GM21447 (cell line): ENCODE results near the gene ASAP2.

Source experiments
- ATAC-seq: cut with Tn5 transposase; IDR thresholded peaks from one replicate; pipeline ENCODE4 v1.9.1; 2021; ENCODE audit not compliant: unreplicated experiment

The ASAP2 gene

DNA sequence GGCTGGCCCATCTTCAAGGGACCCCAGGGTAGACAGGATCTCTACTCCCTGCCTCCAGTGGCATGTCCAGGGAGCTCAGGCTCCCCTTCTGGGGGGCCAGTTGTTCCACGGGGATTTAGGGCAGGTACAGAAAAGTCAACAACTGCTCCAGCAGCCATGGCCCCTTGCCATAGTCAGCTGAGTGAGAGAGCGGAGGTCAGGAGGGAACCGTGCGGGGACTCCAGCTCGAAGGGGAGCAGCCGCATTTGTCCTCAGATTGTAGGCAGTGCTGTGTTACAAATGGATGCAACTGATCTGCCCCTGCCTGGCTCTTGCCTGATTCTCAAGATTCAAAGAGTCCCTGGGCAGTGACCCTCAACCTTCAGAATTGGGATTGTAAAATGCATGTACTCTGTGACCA lies 166.9 kb downstream of the ASAP2 start:
- no peak for ATAC-seq

DNA sequence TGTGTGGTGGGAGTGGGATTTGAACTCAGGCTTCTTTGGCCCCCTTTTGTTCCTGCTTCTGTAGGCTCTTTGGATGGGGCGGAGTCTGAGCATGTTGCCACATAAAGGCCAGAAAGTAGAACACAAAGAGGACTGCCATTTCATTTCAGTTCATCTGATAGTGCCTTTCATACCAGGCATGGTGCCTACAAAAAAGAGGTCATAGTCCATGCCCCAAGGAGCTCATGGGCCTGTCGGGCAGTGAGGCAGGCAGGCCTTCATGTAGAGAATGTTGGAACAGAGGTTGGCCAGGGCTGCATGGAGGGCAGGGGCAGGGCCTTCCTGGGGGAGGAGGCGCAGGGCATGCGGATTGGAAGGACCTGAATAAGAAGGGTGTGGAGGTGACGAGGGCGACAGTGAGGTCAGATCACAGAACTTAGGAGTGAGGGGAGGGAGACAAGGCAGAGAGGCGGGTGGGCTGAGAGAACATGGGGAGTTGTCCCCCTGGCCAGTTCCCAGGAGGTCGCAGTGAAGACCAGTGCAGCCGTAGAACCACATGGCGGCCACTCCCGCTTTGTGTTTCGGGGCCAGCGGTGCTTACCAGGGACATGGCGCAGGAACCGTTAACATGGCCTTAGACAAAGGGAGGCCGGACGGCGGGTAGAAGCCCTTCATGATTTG lies 167.6 kb downstream of the ASAP2 start:
- ATAC-seq = no peak

DNA sequence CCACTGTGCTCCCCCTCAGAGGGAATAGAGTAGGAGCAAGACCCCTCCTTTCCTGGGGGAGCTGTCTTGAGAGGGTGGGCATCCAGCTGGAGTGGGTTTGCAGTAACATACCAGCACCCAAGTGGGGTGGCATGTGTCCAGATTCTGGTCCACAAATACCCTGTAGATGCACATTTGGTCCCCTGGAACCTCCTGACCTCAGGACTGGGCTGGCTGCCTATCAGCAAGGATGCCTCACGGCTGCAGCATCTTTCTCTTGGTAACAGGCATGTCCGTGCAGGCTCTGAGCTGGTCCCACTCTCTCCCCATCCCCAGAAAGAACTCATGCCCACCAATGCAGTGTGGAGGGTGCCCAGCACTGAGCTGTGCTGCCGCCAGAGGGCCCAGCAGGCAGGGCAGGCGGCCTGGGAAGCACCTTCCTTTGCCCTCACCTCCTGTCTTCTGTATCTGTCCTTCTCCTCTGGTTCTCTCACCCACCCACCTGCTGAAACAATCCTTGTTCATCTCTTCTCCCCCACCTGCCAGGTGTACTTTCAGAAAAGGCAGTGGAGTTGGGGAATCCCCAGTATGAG lies 169.3 kb downstream of the ASAP2 start:
- ATAC-seq = no peak

DNA sequence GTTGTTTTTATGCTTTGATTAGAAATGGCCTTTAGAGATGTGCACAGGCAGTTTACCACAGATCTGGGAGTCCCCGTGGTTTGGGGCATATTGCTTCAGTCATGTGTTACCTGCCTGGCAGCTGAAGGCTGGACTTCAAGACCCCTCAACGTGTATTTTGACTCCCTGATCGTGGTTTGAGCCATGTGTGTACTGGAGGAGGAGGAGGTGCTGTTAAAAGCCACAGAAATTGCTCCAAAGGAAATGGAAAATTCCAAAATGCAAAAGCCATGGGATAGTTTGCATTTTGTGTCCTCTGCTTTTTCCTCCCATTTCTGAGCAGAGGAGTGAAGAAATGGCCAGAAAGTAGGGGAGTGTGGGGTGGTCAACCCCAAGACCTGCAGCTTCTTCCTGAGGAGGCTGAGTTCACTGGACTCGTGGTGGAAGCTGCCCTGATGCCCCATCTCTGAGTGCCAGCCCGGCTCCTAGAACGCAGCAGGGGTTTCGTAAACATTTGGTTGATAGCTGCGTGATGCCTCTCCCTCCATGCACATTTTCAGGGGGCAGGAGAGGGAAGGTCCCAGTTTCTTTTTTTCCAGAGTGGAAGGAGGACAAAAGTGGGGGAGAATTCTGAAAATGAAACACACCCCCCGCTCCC lies 171.0 kb downstream of the ASAP2 start:
- ATAC-seq = no peak

DNA sequence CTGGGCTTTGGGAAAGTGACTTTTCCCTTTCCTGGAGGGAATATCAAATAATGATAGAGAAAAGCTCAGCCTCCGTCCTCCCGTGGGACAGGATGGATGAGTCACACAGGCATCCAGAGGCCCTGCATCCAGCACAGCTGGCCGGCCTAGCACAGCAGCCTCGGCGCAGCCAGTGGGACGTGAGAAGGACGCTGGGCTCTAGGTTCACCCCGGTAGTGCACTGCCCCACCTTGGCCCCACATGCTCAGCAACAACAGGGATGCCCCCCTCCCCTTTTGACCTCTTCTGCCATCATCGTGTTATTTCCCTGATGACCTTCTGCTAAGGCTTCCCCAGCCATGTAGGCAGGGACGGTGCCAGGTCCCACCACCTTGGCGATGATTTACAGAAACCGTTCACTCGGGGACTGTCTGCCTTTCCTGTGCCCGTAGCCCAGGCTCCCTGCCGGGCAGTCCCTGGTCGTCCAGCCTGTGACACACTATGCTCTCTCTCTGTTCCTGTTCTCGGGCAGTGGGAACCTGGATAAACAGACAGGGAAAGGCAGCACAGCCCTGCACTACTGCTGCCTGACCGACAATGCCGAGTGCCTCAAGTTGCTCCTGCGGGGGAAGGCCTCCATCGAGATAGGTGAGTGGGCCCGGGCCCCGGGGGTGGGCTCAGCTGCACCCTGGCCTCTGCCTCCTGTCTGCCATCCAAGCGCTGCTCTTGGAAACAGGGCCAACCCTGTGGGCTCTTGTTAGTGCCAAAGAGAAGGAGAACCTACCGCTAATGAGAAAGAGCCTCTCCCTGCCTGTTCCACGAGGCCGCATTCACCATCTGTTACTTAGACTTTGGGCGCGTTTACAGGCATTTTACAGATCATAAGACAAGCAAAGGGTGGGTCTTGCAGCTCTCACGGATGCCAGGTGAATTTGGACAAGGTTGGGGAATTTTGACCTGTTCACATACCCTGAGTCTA lies 172.1 kb downstream of the ASAP2 start:
- ATAC-seq = no peak

DNA sequence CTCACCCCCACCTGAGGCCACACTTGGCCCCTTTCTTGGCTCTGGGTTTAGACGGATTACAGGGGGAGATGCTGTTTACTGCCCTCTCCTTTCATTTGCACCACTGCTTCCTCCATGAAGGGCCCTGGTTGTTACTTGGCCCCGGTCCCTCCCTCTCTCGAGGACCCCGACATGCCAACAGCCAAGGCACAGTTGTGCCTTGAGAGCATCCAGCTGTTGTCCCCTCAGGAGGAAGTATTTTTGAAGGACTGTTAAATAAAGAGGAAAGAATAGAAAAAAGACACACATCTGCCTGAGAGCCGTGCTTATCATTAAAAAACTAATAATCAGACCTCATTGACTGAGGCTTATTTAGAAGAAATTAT lies 172.8 kb downstream of the ASAP2 start:
- ATAC-seq = no peak

DNA sequence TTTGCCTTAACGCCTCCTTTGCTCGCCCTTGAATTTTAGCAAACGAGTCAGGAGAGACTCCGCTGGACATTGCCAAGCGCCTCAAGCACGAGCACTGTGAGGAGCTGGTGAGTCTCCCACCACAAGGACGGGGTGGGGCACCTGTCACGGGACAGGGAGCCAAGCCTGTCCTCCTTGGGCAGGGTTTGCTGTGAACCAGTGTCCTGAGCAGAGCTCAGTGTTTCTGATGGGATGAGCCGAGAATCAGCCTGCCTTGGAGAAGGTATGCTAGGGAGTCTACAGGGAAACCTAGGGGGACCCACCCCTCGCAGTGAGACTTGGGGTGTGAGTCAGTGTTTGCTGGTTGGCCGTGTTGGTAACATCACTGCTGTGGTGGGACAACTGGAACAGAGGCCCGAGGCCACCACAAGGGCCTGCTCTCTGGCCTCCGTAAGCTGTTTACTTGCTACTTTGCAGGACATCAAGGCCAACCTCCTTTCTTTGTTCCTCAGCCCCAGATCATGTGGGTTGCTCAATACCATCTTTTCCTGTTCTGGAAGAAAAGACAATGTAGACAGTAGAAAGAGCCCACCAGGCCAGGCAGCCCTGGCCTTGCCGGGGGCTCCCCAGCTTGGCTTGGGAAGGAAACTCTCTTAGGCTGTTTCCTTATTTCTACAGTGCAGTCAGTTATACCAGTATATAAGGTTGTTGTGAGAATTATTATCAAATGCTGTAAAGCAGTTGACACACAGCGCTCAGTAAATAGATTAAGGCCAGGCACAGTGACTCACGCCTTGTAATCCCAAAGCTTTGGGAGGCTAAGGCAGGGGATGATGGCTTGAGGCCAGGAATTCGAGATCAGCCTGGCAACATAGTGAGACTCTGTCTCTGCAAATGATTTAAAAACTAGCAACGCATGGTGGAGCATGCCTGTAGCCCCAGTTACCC lies 174.4 kb downstream of the ASAP2 start:
- no peak for ATAC-seq

DNA sequence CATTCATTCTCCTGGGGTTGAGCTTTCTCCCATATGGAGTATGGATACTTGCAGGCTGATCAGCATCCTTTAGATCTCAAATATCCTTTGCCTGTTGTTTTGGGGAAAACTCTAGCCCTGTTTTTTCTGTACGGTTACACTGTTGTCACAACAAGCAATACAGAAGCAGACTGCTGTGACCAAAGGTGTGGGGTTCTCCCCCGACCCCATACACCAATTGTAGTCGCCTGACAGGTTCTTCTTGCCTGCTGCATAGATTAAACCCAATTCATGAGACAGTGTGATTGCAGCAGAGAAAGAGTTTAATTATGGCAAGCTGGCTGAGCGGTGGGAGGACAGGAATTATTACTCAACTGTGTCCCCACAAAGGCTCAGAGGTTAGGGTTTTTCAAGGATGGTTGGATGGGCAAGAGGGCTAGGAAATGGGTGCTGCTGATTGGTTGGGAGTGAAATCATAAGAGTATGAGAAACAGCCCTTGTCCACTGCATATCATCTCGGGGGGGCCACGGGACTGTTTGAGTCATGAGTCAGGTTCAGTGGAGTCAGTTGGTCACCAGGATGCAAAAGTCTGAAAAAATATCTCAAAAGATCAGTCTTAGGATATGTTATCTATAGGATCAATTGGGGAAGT lies 176.1 kb downstream of the ASAP2 start:
- ATAC-seq = no peak

DNA sequence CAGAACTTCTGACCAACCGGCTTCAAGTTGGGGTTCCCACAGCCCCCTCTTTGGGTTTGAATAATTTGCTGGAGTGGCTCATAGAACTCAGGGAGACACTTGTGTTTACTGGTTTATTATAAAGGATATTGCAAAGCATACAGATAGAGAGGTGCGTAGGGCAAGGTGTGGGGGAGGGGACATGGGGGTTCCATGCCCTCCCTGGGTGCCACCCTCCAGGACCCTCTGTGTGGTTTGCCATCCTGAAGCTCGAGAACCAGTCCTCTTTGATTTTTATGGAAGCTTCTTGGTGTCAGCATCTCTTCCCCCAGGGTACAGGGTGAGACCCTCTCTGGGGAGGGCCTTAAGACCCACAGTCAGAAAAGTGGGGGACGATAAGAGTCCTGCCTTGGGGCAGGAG lies 177.9 kb downstream of the ASAP2 start:
- no peak for ATAC-seq

DNA sequence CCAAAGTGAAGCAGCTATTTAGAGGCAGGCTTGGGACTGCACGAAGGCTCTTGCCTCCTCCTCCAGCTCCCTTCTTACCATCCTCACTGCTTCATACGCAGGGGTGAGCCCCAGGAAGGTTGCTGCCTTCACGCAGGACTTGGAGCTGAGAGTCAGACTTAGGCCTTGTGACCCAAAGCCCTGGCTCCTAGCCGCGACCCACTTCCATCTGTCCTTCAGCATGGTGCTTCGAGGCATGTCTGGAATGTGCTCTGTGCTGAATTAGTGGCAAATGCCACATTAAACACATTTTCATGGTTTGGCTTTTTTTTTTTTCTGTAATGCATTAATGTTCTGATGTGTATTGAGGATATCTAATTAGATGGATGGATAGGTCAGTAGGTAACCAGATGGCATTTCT lies 179.2 kb downstream of the ASAP2 start:
- ATAC-seq = no peak

DNA sequence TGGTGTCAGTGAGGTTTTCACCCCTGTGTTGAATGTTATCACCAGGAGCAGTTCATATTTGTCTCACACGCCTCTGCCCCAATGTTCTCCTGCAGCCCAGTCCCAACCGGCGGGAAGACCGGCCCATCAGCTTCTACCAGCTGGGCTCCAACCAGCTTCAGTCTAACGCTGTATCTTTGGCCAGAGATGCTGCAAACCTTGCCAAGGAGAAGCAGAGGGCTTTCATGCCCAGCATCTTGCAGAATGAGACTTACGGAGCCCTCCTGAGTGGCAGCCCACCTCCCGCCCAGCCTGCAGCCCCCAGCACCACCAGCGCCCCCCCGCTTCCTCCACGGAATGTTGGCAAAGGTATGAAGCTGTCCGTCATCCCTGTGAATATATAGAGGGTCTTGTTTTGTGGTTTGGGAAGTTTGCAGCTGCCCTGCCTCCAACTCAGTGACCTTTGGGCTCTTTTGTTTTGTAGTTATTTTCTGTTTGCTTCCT lies 181.6 kb downstream of the ASAP2 start:
- ATAC-seq = no peak

DNA sequence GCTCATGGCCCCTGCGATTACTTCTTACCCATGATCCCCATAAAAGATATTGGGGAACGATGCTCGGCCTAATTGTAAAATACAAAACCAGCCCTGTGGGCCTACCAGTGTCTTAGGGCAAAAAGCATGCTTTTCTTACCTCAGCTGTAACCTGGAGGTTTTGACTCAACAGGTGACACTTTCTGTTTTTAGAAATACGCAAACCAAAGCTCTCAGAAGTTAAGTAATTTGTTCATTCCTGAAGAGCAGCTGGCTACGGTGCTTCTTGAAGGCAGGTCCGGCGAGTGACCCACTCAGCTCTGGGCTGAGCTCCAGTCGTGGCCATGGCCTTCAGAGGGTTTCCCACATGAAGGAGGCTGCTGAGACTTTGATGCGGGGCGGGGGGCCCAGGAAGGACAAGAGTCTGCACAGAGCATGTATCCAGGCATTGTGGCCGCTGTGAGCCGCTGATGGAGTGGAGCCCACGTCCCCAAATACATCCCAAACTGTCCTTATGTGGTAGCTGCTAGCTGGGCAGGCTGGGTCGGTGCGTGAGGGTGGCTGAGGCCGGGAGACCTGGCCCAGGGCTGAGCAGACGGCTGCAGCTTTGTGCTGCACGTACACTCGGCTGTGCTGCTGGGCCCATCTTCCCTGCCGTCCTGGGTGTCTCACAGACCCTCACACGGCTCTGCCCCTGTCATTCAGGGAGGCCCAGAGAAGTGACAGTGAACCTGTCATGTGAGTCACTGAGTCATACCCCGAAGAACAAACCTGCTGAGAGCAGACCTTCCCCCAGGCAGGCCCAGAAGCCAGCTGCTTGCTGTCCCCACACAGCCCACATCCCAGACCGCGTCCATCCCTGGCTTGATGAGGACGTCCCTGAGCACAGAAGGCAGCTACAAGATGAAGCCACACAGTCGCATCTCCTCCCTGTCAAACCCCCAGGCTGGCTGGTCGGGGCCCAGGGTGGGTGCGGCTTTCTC lies 182.6 kb downstream of the ASAP2 start:
- no peak for ATAC-seq

DNA sequence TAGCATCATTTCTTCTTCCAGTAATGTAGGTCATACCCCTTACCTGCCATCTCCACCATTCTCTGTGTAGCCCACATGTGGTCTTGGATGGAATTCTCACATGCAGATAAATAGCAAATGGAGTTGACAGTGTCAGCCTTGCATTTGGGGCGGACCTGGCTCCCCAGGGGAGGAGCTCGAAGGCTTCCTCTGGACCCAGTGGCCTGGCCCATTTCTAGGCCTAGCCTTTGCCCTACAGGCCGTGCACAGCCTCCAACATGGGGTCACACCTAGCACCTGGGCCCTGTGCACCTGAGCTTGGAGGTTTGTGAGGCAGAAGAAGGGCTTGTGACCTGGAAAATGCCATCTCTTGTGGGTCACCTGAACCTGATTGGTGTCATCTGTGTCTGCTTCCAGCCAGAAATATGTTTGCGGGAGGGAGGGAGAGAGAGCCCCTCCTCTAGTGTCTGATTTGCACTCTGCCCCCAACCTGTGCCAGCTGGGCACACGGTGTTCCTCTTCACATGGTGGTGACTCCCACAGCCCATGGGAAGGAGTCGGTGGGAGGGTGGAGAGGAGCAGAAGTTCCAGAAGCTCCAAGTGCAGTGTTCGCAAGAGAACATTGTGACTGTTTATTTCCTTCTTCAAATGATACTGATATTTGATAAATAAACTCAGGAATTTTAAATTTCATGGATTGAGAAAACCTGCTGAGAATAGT lies 183.7 kb downstream of the ASAP2 start:
- no peak for ATAC-seq

DNA sequence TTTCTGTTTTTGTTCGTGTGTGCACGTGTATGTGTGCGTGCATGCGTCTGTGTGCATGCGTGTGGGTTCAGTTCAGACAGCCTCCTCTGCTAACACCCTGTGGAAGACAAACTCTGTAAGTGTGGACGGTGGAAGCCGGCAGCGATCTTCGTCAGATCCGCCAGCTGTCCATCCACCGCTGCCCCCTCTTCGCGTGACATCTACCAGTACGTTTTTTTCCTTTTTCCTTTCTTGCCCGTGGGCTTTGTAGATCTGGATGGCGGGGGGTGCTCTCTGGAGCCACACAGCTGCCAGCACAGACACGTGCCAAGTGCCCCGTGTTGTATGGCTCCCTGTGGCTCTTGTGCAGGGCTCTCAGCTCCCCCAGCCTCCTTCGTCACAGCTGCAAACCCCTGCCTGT lies 184.4 kb downstream of the ASAP2 start:
- ATAC-seq = no peak

DNA sequence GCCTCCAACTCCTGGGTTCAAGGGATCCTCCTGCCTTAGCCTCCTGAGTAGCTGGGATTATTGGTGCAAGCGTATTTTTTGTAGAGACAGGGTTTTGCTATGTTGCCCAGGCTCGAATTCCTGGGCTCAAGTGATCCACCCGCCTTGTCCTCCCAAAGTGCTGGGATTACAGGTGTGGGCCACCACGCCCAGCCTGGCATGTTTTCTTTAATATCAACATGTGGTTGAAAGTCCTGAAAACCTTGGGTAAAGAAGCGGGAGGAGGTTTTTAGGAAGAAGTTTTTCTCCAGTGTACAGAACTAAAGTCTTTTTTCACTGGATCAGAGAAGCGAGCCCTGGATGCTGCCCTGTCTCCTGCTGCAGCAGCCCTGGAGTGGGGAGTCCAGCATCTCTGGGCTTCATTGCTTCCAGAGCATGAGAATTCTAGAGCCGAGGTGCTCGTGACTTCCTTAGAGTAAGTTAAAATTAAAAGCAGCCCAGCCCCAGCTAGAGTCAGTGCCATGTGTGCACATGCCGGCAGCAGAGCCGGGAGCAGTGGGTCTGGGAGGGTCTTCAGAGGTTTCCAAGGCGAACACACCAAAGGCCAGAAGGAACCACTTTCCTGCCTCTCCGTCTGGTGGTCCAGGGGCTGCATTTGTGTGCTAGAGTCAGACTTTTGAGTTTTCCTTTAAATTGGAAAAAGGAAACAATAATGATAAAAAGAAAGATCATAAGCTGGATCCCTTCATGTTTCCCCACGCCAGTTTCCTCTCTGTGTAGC lies 185.5 kb downstream of the ASAP2 start:
- no peak for ATAC-seq

DNA sequence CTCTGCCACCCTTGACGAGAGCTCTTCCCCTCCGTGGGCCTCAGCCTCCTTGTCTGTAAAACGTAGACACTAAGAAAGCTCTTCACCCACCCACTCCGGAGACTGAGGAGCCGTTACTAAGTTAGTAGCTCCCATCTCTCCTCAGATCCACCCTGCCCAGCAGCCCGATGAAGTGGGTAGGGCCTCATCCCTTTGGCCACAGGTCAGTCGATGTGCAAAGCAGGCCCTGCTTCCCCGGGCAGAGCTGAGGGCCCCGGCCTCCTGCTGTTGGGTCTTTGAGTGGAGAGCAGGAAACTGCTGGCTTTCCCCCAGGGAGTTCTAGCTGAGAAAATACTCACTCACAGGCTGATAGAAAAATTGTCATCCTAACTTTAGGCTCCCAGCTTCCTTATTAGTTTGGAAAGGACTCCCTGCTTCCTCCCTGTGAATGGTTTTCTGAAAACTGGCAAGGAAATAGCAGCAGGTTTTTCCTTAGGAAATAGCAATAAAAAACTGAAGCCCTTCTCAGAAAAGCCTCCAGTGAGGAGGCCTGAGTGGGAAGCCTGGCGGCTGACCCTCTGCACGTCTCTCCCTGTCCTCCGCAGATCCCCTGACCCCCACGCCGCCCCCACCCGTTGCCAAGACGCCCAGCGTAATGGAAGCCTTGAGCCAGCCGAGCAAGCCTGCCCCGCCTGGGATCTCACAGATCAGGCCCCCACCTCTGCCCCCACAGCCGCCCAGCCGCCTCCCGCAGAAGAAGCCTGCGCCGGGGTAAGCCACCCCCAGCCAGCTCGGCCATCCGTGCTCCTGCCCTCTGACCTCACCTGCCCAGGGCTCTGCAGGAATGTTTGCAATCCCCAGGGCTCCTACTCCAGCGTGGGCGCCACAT lies 186.5 kb downstream of the ASAP2 start:
- ATAC-seq = no peak

DNA sequence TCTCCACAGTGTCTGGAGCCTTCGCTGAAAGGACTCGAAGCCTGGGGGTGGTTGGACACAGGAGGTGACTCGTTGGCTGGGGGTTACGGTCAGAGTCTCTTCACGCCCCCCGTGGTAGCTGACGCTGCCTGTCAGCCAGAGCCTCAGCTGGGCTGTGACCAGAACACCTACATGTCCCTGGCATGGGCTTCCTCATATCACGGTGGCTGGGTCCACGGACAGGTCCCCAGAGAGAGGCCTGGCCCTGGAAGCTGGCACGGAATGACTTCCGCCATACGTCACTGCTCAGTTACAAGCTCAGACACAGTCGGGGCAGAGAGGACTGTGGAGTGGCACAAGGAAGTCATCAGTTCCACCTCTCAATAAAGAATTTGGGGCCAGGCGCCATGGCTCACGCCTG lies 188.2 kb downstream of the ASAP2 start:
- no peak for ATAC-seq
